Prostate gland (tissue), 2 donors: ENCODE measurements around the gene KCNK18.

Experiments used
- POLR2A ChIP-seq: fragments of 450-650 bp; IDR thresholded peaks from one replicate; pipeline ENCODE4 v1.6.1; 2016; ENCODE audit warnings: antibody characterized with exemption, mild to moderate bottlenecking
- POLR2AphosphoS5 ChIP-seq: sonication (generic); formaldehyde crosslinking; IDR thresholded peaks from one replicate; pipeline ENCODE4 v1.6.1; 2017; ENCODE audit warnings: antibody characterized with exemption
- TF ChIP-seq, protein P1 (sequence below), 4 experiments: fragments of 200-600 bp in 2 of 4; fragments of 450-650 bp in 2 of 4; sonication (generic) in 2 of 4; IDR thresholded peaks; 1 replicate in 3 of 4; 2 replicates in 1 of 4; pipeline ENCODE4 v1.5.1; 2016 to 2019; ENCODE audit warnings: antibody characterized with exemption in 4 of 4, mild to moderate bottlenecking in 2 of 4, moderate library complexity in 2 of 4

DNA sequence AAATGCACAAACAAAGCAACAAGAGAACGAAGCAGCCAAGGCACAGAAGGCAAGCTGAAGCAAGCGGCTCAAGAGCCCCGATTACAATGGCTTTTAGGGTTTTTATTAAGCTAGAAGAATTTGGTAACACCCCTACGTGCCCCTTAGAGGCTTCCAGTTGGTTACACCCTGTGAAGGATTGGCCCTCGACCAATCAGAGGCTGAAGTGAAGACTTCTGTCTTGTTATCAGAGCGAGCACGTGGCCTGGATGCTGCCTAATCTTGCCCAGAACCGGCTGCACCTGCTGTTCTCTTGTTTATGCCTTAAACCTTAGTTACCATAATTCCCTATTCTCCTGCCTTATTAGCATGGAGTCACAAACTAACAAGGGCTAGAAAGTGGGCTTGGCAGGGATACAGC, 21.4 kb downstream of the KCNK18 start:
- TF ChIP-seq, protein P1, sequence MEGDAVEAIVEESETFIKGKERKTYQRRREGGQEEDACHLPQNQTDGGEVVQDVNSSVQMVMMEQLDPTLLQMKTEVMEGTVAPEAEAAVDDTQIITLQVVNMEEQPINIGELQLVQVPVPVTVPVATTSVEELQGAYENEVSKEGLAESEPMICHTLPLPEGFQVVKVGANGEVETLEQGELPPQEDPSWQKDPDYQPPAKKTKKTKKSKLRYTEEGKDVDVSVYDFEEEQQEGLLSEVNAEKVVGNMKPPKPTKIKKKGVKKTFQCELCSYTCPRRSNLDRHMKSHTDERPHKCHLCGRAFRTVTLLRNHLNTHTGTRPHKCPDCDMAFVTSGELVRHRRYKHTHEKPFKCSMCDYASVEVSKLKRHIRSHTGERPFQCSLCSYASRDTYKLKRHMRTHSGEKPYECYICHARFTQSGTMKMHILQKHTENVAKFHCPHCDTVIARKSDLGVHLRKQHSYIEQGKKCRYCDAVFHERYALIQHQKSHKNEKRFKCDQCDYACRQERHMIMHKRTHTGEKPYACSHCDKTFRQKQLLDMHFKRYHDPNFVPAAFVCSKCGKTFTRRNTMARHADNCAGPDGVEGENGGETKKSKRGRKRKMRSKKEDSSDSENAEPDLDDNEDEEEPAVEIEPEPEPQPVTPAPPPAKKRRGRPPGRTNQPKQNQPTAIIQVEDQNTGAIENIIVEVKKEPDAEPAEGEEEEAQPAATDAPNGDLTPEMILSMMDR (IDR thresholded peaks at IDR 0.05) = no peak
- TF ChIP-seq POLR2AphosphoS5 (no peak), POLR2A (no peak)
